Endothelial cell (in vitro differentiated cells): ENCODE measurements around the gene GNAS. TPM values are rescaled to one million over a fixed set of nuclear protein-coding genes. Genes with fewer than 3 reads are reported as not detected.

Experiments used
- DNase-seq: peaks from one replicate; pipeline ENCODE4 v3.0.0; 2021; ENCODE audit warnings: low spot score
- H3K27ac Mint-ChIP-seq: one replicate; pipeline ENCODE4 v1.8.0; 2021; ENCODE audit warnings: mixed read lengths, inconsistent platforms; ENCODE audit not compliant: unreplicated experiment
- H3K27me3 Mint-ChIP-seq: one replicate; pipeline ENCODE4 v1.8.0; 2021; ENCODE audit warnings: mild to moderate bottlenecking, moderate library complexity, mixed read lengths, inconsistent platforms; ENCODE audit not compliant: unreplicated experiment
- H3K36me3 Mint-ChIP-seq: one replicate; pipeline ENCODE4 v1.8.0; 2021; ENCODE audit warnings: mild to moderate bottlenecking, low read depth, mixed read lengths, inconsistent platforms; ENCODE audit not compliant: unreplicated experiment
- H3K4me1 Mint-ChIP-seq: one replicate; pipeline ENCODE4 v1.8.0; 2021; ENCODE audit warnings: mild to moderate bottlenecking, mixed read lengths, inconsistent platforms; ENCODE audit not compliant: unreplicated experiment
- H3K4me3 Mint-ChIP-seq: one replicate; pipeline ENCODE4 v1.8.0; 2021; ENCODE audit warnings: mild to moderate bottlenecking, mixed read lengths, inconsistent platforms; ENCODE audit not compliant: unreplicated experiment
- H3K9me3 Mint-ChIP-seq: one replicate; pipeline ENCODE4 v1.8.0; 2021; ENCODE audit warnings: mixed read lengths, inconsistent platforms; ENCODE audit not compliant: unreplicated experiment
- total RNA-seq: library from RNA; stranded (reverse); fragmentation: NEBNext Ultra II Directional; extraction: Animal tissue kit (Norgen Biotek cat#: 25700); gene quantifications from one replicate; pipeline ENCODE4 v1.2.1, GENCODE V29; 2021; ENCODE audit not compliant: unreplicated experiment
- TF ChIP-seq, protein P1 (sequence below): fragments of 200-600 bp; sonication (generic); IDR thresholded peaks from one replicate; pipeline ENCODE4 v1.5.0; 2021; ENCODE audit warnings: antibody characterized with exemption; ENCODE audit not compliant: unreplicated experiment

GNAS gene
- total RNA-seq, 1 donor from 2014 or later: 1,989 TPM

DNA sequence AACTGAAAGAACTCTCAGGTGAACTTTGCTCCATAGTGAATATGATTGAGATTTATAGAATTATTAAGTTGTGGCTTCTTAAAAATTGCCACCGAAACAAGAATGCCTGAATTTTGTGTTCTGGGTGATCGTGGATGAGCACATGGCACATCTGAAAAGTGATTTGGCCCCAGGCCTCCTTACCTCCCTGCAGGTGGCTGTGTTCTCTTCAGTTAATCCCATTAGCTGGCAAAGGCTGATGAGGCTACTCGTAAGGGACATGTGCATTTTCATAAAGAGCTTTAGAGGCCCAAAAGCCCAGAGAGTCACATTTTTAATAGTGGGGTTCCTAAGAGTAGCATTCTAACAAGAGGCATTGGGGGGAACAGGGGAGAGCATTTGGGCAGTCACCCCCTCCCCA is 22.6 kb downstream of the GNAS start:
- H3K9me3 Mint-ChIP-seq: no peaks in the 10 kb centered on the region
- no peak for DNase-seq
- no peak overlapping the region for H3K27ac Mint-ChIP-seq
- TF ChIP-seq, protein P1, sequence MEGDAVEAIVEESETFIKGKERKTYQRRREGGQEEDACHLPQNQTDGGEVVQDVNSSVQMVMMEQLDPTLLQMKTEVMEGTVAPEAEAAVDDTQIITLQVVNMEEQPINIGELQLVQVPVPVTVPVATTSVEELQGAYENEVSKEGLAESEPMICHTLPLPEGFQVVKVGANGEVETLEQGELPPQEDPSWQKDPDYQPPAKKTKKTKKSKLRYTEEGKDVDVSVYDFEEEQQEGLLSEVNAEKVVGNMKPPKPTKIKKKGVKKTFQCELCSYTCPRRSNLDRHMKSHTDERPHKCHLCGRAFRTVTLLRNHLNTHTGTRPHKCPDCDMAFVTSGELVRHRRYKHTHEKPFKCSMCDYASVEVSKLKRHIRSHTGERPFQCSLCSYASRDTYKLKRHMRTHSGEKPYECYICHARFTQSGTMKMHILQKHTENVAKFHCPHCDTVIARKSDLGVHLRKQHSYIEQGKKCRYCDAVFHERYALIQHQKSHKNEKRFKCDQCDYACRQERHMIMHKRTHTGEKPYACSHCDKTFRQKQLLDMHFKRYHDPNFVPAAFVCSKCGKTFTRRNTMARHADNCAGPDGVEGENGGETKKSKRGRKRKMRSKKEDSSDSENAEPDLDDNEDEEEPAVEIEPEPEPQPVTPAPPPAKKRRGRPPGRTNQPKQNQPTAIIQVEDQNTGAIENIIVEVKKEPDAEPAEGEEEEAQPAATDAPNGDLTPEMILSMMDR: no peak
- peaks cover 55% of the 10 kb centered on the region for H3K4me1 Mint-ChIP-seq
- no peaks in the 10 kb centered on the region for H3K36me3 Mint-ChIP-seq
- peaks cover 3% of the 10 kb centered on the region for H3K27me3 Mint-ChIP-seq
- no peak overlapping the region for H3K4me3 Mint-ChIP-seq

DNA sequence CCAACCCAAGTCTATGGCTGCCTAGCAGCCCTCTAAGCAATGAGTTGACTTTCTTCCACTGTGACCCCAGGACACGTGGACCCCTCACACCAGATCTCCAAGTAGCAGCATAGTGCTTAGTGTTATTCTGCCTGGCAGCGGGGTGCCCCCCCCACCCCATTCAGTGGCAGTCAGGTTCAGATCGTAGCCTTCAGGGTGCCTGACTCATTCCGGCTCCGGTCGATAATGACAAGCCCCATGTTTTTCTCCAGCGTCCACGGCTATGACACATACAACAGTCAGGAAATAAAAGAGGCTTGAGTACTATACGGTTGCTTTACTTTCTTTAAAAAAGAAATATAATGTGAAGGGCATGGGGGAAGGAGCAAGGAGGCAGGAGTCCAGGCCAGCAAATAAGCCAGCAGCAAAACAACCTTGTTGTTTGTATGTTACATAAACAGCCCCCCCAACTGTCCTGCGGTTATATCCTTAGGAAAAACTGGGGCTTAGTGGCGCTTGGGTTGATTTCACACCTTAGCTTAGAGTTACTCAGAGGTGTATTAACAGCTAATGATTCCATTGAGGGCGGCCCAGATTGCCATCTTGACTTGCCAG is 23.1 kb downstream of the GNAS start:
- Mint-ChIP-seq H3K36me3 (no peaks in the 10 kb centered on the region), H3K4me3 (no peak overlapping the region), H3K4me1 (peaks cover 52% of the 10 kb centered on the region)

DNA sequence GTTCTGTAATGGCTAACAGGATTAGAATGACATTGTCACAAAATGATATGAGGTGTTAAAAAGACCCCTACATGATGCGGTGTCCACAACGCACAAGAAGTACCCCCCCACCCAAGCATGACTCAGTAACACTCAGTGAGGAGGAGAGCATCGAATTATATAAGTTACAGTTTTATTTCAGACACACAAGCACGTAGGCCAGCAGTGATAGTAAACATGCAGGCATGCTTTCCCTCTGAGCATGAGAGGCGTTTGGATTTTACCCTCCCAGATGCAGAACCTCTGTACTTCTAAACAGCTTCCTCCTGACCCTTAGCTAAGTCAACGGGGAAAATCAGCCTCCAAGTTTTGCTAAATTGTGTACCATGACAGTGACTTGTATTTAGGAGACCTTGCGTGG is 23.9 kb downstream of the GNAS start:
- Mint-ChIP-seq H3K27me3 (peaks cover 3% of the 10 kb centered on the region), H3K9me3 (no peaks in the 10 kb centered on the region), H3K36me3 (no peaks in the 10 kb centered on the region), H3K4me1 (peaks cover 47% of the 10 kb centered on the region), H3K4me3 (no peak overlapping the region), H3K27ac (no peak overlapping the region)
- no peak for DNase-seq
- TF ChIP-seq, protein P1: no peak

More for the DNA sequence above, 23.1 kb downstream of the GNAS start:
- peaks cover 3% of the 10 kb centered on the region for H3K27me3 Mint-ChIP-seq
- H3K9me3 Mint-ChIP-seq: no peaks in the 10 kb centered on the region
- no peak overlapping the region for H3K27ac Mint-ChIP-seq
- no peak for DNase-seq
- TF ChIP-seq, protein P1: no peak

DNA sequence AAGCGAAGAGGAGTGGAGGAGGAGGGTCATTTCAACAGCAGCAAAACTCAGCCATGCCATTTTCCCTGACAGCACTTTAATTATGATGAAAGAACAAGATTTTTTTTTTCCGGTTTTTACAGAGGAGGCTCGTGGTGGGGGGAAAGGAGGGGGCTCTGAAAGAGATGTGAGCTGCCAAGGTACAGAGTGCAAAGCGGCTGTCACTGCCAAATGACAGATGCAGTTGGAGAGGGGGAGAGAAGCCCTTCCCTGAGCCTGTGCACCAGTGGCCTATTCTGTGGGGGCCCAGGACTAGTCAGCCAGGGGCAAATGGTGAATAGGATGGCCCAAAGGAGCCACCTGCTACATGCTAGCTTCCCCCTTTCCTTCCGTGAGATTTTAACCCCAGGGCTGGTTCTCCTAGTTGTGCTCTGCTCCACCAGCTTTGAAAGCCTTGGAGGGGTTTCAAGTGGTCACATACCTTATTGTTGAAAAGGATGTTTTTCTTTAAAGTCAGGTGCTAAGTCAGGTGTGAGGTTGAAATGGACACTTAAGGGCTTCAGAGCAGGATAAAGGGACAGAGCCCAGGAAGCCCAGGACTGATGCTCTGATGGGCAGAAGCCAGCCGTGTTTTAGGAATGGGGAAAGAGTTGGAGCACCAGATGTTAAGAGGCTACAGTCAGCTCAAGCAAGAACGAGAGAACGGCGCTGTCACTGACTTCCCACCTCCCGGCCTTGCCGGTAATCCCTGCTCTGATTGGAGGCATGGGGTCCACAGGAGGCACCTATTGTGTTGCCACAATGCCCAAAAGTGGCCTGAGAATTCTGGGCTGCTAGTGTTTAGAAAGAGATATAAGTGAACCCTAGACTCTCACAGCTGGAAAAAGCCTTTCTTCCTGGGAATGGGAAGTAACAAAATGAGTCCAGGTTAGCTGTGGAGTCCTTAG is 24.8 kb downstream of the GNAS start:
- DNase-seq: no peak
- TF ChIP-seq, protein P1: no peak
- peak overlapping the region; percentile 22 for H3K4me3 Mint-ChIP-seq
- no peaks in the 10 kb centered on the region for H3K9me3 Mint-ChIP-seq
- H3K27me3 Mint-ChIP-seq: peaks cover 3% of the 10 kb centered on the region
- H3K27ac Mint-ChIP-seq: peak overlapping the region; percentile 93
- peaks cover 46% of the 10 kb centered on the region for H3K4me1 Mint-ChIP-seq
- no peaks in the 10 kb centered on the region for H3K36me3 Mint-ChIP-seq

DNA sequence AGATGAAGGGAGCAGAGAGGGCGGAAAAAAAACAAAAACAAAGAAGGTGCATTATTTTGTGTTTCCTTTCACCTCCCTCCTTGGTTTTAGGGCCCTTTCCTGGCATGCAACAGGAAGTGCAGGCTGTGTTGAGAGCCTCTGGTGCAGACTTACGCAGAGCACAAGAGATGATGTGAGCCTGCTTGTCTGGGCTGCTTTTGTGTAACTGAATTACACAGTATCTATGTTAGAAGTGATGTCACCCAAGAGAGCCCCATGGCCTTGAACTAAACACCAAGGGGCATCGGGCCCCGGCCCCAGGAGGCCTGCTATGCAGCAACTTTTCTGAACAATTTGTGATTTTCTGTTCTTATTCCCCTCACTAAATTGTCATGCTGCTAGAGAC is 25.5 kb downstream of the GNAS start:
- DNase-seq: no peak
- Mint-ChIP-seq H3K4me1 (peaks cover 42% of the 10 kb centered on the region), H3K9me3 (no peaks in the 10 kb centered on the region), H3K4me3 (no peak overlapping the region), H3K36me3 (no peaks in the 10 kb centered on the region), H3K27me3 (peaks cover 3% of the 10 kb centered on the region), H3K27ac (peak overlapping the region; percentile 93)
- TF ChIP-seq, protein P1: no peak
